ENCODE results near the gene FAT1.
"Not testable (repeated sequence)": the region's sequence is repeated elsewhere in the genome, so short reads cannot be mapped to it uniquely, and the experiment has no call there.

Gene FAT1

GRCh38 chr4:186723292-186724057 is at the start of gene FAT1:
Gene FAT1 (minus strand): TSS chr4:186723856. CDS start chr4:186709827, 14,029 bp downstream.
- peak in 1 of 2 donors; percentile 66 for DNase-seq

GRCh38 chr4:186772936-186773487 is 49.4 kb upstream of the FAT1 start:
- DNase-seq, result no peak

- no peak for DNase-seq
These were observed 48.0 kb upstream of the FAT1 start for GRCh38 chr4:186771624-186772023.

- no peak for DNase-seq
These were observed 47.0 kb upstream of the FAT1 start for GRCh38 chr4:186770481-186771175.

GRCh38 chr4:186767794-186768193 is 44.1 kb upstream of the FAT1 start:
- no peak for DNase-seq

GRCh38 chr4:186765673-186766546 is 42.3 kb upstream of the FAT1 start:
- no peak for DNase-seq

- no peak for DNase-seq
These were observed 41.5 kb upstream of the FAT1 start for GRCh38 chr4:186765138-186765537.

- no peak for DNase-seq
These were observed 40.8 kb upstream of the FAT1 start for GRCh38 chr4:186764457-186764856.

- no peak for DNase-seq
These were observed 39.2 kb upstream of the FAT1 start for GRCh38 chr4:186762865-186763264.

- DNase-seq, result no peak
These were observed 38.7 kb upstream of the FAT1 start for GRCh38 chr4:186762361-186762760.

- DNase-seq, result not testable (repeated sequence)
These were observed 38.3 kb upstream of the FAT1 start for GRCh38 chr4:186761956-186762355.

GRCh38 chr4:186761393-186761792 is 37.7 kb upstream of the FAT1 start:
- DNase-seq, result no peak

GRCh38 chr4:186760576-186760975 is 36.9 kb upstream of the FAT1 start:
- no peak for DNase-seq

- no peak for DNase-seq
These were observed 36.3 kb upstream of the FAT1 start for GRCh38 chr4:186759990-186760389.

GRCh38 chr4:186758929-186759682 is 35.5 kb upstream of the FAT1 start:
- DNase-seq, result no peak

- DNase-seq, result no peak
These were observed 34.2 kb upstream of the FAT1 start for GRCh38 chr4:186757696-186758355.

GRCh38 chr4:186756550-186756949 is 32.9 kb upstream of the FAT1 start:
- DNase-seq, result not testable (repeated sequence)

- no peak for DNase-seq
These were observed 32.2 kb upstream of the FAT1 start for GRCh38 chr4:186755550-186756519.

GRCh38 chr4:186754976-186755375 is 31.3 kb upstream of the FAT1 start:
- DNase-seq, result no peak

GRCh38 chr4:186752325-186752724 is 28.7 kb upstream of the FAT1 start:
- DNase-seq, result no peak

Data from hippocampal formation (tissue), 2 donors.